ENCODE results near the gene SLC17A1. TPM values are rescaled to one million over a fixed set of nuclear protein-coding genes. Genes with fewer than 3 reads are reported as not detected.

Gene SLC17A1, protein sequence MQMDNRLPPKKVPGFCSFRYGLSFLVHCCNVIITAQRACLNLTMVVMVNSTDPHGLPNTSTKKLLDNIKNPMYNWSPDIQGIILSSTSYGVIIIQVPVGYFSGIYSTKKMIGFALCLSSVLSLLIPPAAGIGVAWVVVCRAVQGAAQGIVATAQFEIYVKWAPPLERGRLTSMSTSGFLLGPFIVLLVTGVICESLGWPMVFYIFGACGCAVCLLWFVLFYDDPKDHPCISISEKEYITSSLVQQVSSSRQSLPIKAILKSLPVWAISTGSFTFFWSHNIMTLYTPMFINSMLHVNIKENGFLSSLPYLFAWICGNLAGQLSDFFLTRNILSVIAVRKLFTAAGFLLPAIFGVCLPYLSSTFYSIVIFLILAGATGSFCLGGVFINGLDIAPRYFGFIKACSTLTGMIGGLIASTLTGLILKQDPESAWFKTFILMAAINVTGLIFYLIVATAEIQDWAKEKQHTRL
- not detected for polyA plus RNA-seq (ENCODE audit: insufficient read length)

DNA sequence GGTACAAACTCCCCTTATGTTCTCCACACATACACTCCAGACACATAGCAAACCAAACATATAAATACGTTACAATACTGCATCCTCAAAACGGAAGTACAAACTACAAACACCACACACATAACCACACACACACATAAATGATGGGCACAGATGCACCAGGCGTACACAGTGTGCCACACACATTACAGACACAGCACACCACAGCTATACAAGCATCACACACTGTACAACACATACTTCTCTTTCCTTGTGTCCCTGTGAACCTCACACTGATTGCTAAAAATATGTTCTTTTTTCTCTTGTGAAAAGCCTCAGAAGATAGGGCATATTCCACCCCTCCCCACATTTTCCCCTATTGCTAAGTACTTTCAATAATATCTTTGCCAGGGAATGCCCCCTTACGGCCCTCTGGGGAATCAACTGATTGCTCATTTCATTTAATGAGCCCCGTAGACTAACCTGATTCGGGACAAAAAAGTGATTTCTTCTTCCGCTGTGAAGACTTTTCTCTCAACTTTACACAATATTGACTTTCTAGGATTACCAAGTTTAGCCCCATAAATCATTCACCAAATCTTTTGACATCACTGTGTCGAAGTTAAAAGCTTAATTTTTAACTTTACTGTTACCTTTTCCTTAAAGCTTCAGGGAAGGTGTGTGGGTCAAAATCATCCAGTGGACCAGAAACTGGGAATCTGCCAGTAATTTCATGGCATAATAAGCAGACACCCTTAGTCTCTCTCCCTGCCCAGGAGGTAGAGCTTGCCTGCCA, at the start of gene SLC17A1:
SLC17A1 (minus strand) TSS at position 521 of the 775 bp plus-strand sequence. CDS start 1,495 bp downstream, outside the sequence.
- no peak for DNase-seq (ENCODE audit: low read depth)

DNA sequence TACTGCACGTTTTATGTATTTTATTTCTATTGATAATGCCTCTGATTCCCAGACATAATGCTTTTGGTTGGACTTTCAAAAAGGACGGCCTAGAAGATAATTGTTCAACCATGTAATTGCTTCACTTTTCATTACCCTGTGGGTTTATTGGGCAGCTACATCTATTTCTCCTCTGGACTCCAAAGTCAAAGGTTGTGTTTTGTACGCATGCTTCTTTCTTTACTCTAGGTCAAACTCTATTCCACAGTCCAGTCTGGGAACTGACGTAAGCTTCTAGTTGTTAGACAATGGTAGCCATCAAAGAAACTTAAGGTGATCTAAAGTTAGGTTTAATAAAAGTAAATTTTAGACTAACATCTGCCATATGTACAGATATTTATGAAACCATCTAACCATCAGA, 48.7 kb upstream of the SLC17A1 start:
- DNase-seq (ENCODE audit: low read depth), result no peak

DNA sequence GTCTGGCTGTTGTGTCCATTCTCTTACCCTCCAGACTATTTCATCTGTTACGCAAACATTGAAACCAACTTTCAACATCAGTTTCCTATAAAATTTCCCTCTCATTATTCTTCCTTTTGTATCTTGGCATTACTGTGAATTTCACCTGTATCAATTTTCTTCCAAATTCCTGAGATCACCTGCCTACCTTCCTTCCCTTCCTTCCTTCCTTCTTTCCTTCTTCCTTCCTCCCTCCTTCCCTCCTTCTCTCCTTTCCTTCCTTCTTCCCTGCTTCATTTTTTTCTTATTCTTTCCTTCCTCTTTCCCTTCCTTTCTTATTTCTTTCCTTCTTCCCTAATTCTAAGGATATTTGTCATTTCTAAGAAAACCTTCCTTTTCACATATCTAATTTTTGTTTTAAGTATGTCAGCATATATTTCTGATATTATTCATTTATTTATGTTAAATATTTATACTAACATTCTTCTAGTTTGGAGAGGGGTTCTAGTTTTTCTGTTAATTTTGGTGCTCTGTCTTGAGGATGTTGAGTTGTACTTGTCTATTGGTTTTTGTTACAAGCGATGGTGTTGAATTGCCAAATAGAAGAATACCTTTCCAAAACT, 47.0 kb upstream of the SLC17A1 start:
- DNase-seq (ENCODE audit: low read depth), result no peak

DNA sequence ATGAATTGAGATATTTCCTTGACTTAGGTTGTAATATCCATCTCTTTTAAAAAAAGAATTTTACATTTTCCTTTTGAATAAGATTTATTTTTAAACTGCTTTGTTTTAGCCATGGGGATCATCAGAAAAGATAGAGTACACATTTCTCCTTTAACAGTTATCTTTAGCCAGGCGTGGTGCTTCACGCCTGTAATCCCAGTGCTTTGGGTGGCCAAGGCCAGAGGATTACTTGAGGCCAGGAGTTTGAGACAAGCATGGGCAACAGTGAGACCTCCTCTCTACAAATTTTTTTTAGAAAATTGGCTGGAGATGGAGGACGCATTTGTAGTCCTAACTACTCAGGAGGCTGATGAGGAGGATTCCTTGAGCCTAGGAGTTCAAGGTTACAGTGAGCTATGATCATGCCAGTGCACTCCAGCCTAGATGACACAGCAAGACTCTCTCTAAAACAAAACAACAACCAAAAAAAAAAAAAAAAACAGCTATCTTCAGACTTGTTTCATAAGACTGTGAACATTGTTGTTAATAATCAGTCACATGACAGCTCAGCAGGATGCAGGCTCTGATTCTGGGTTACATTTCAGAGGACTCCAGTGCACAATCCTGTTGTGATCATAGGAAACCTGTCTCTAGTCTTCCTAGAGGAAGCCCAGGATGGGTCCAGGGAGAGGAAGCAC, 44.2 kb upstream of the SLC17A1 start:
- no peak for DNase-seq (ENCODE audit: low read depth)

DNA sequence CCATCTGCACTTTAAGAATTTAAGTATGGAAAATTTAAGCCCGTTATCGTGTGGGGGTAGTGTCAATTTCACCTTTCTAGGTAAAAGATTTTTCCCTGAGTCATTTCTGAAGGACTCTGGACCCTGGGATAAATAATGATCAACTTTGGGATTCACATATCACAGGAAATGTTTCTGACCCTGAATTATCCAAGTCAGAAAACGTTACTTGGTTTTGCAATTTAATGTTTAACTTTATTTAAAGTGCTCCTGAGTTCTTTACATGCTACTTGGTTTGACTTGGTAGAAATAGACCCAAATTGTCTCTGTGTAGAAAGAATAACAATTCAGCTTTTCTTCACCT, 43.7 kb upstream of the SLC17A1 start:
- DNase-seq (ENCODE audit: low read depth), result no peak

DNA sequence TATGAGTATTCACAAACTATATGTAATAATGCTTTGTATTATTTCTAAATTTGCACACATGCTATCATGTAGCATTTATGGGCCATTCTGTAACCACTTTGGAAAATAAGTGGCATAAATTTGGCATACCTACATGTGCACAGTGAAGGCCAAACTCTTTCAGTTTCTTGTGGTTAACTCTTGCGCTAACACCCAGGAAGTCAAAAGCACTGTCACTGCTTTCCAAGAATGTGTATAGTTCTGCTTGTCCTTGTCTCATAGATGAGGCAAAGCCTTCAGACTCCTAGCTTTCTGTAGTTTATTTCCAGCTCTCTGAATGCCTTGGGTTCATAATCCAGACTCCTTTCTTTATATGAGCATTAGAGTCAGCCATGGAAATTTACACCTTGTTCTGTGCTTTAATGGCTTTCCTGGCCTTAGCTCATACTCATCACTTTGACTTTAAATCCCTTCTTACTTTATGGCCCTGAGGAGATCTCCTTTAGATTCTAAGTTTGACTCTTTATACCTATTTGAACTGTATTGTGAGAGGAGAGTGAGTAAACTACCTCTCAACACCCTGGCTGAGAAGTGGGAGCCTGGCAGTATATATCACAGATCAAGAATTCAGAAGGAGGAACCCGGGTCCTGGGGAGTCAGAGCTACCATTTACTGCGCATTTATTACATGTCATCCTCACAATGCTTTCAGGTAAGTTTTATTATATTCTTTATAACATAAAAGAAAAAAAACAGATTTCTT, 43.1 kb upstream of the SLC17A1 start:
- no peak for DNase-seq (ENCODE audit: low read depth)

DNA sequence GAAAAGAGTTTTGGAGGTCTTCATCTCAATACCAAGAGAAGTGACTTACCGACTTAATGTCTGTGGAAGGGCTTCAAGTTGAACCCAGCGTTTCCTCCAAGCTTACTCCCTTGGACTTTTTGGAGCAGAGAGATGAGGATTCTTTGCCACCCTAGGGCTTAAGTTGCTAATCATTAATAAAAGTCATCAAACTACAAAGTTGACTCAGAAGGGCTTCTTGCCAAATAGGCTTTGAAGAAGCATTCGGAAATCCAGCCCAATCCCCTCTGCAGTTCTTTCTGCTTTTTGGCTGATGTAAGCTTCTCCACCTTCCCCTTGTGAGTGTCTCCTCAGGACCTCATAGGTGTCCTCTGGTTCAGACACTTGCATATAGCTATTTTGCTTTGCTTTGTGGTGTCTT, 42.3 kb upstream of the SLC17A1 start, which contains the start of gene SLC17A3:
SLC17A3 (minus strand) TSS at position 126 of the 400 bp plus-strand sequence. CDS start 5,856 bp downstream, outside the sequence.
- no peak for DNase-seq (ENCODE audit: low read depth)

DNA sequence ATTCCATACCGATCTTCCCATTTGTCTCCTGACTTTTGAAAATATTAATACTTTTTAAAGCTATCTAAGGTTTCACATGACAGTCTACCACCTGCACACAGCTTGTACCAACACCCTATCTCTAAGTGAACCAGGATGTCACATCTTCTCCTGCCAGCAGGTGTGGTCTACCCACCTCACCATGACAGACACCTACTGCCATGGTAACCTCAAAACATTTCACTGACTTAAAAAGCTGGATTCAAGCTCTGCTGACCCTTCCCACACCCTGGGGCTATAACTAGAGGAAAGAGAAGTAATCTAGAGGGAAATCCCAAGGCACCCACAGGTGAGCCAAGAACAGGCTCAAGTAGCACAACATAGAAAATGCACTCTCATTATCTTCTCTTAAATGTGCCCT, 41.0 kb upstream of the SLC17A1 start:
- no peak for DNase-seq (ENCODE audit: low read depth)

DNA sequence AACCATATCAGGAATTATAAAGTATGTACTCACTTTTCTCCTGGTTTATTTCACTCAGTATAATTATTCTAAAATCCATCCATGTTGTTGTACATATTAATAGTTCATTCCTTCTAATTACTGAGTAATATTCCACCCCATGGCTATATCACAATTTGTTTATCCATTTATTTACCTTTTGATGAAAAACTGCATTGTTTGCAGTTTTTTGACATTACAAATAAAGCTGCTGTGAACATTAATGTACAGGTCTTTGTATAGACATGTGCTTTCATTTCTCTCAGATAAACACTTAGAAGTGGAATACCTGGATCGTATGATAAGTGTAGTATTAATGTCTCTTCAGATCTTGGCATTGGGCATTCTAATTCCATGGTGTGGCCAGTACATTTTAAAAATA, 38.0 kb upstream of the SLC17A1 start:
- DNase-seq (ENCODE audit: low read depth), result no peak

DNA sequence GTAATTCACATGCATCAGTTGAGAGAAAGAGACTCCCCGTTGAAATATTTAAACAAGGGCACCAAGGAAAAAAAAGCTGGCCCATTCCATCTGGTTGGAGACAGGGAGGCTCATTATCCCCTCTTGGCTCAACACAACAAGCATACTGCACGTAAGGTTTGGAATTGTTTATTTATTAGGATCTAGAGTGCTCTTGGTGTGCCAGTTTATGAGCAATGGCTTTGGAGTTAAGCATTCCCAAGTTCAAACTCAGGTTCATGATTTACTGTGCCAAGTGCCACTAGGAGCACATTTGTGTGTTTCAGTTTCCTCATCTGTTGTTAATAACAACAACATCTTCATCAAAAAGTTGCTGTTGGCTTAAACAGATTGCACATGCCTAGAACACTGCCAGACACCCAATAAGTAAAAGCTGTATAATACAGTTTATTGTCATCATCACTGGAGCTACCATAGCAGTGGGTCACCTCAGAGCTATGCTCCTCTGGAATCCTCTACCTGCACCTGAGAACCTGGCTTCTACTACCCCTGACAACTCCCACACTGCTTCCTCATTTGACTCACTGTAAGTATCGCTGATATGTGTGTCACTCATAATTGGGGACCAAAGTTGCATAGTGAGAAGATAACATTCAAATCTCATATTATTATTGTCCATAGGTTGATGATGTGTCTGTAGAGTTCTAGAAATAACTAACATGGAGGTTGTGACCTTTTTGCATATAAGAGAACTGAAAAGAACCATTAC, 36.8 kb upstream of the SLC17A1 start:
- DNase-seq (ENCODE audit: low read depth), result no peak

DNA sequence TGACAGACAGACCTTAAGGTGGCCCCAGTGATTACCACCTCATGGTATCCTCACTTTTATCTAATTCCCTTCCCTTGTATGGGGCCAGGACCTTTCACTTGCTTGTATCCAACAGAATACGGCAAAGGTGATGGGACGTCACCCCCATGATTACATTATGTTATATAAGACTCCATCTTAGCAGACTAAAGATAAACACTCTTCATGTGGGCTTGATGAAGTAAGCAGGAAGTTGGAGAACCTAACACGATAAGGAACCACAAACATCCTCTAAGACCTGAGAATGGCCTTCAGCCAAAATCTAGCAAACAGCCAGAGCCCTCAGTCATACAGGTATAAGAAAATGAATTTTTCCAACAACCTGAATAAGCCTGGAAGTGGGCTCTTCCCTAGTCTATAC, 34.2 kb upstream of the SLC17A1 start:
- no peak for DNase-seq (ENCODE audit: low read depth)

DNA sequence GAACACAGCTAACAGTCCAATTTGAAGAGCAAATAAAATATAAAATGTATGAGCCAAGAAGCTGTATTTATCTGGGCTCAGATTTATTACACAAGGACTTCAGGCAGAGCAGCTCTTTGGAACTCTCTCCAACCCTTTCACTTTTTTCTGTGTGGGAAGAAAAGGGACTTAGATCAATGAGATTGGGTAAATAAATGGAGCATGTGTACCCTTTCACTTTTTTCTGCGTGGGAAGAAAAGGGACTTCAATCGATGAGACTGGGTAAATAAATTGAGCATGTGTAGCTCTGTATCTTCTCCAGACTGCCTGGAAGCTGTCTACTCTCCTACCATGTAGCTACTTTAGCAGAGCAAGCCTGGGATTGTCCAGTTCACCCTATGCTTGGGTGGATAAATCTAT, 31.5 kb upstream of the SLC17A1 start:
- DNase-seq (ENCODE audit: low read depth), result no peak

DNA sequence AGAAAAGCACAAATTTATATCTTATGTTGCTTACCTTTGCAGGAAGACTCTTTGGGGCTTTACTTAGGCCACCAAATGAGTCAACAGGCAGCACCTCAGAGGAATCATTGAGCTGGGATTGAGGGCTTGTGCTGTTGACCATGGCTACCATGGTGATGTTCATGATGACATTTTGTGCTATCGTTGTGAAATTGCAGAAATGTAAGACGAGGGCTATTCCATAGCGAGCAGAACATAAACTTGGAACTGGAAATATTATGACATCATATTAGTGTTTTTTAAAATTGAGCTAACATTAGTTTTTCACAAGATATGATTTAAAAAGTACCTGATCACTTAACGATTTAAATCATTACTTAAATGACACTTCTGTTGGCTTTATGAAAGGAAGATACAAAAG, 30.3 kb upstream of the SLC17A1 start:
- DNase-seq (ENCODE audit: low read depth), result no peak

DNA sequence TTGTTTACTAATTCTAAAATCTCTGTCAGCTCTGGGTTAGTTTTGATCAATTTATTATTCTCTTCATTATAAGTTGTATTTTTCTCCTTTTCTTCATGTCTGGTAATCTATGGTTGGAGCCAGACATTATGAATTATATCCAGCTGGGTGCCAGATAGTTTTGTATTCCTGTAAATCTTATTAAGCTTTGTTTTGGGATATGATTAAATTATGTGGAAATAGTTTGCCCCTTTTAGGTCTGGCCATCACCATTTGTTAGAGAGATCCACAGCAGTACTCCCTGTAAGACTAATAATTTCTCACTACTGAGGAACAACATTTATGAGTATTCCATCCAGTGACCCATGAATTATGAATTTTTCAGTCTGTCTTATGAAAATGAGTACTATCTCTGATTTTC, 20.9 kb upstream of the SLC17A1 start:
- DNase-seq (ENCODE audit: low read depth), result no peak

DNA sequence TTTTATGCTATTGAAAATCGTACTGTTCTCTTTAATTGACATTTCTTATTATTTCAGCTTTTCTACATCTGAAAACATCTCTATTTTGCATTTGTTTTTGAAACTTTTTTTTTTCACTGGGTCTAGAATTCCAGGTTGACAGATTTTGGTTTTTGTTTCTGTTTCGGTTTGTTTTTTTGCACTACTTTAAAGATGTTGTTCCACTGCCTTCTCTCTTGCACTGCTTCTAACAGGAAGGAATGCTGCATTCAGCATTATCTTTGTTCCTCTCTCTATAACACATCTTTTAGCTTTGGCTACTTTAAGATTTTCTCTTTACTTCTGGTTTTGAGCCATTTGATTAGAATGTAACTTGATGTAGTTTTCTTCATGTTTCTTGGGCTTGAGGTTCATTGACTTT, 20.1 kb upstream of the SLC17A1 start:
- no peak for DNase-seq (ENCODE audit: low read depth)

DNA sequence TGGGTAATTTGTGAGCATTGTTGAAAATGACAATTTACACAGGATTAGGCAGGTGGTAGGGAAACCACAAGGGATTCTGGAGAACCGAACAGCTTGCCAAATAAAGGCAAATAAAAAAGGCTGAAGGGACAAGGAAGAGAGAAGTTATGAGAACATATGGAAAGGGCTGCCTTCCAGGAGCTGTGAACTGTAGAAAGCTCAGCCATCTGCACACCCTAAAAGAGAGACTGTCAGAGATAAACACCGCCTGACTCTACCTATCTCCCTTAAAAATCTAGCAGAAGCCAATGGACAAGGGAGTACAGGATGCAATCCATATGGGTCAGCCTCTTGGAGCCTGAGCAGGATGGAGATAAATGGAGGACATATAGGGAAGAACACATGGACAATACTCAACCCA, 12.7 kb upstream of the SLC17A1 start:
- DNase-seq (ENCODE audit: low read depth), result no peak

DNA sequence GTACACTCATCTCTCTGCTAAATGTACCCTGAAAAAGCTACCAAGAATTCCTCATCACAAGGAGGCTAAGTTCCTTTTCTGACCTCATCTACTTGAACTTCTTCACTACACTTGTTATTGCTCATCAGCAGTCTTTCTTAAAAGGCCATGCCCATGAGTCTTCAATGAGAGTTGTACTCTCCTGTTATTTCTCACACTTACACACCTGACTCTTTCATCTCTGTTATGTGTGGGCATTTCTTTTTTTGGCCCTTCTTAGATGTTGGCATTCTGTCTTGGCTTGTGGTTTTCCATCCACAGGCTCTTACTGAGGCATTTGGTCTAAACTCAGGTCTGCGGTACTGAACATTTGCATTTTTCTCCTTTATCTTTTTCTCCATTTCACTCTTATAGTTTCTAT, 10.7 kb upstream of the SLC17A1 start:
- no peak for DNase-seq (ENCODE audit: low read depth)

DNA sequence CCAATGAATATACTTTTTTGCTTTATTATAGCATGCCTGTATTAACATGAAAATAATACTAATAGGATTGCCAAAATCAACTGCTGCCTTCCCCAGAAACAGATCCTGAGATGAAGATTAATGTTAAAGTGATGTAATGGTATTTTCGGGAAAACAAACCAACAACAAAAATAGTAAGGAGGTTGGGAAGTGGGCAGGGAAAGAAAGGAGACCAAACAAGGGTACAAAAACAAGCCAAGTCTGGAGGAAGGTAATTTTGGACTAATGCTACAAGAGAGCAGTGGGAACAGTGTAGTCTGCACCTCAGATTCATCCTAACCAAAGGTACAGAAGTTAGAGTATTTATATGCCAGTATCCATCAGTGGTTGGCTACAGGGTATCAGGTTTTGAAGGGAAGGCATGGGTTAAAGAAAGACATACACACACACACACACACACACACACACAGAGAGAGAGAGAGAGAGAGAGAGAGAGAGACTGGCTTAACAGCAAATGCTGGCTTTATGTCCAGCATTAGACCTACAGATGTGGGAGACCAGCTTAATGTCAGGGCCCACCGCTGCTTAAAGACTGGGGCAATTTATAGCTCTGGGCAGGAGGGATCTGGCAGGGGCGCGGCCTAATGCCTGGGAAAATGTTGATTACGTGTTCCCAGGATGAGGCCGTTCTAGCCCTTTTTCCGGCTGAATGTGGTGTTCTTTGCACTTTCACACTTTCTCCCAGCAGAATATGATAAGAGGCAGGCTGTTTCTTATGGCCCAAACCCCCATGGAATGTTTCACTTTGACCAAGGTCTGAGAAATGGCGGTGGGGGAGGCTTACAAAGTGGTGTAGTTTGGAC, 3.8 kb upstream of the SLC17A1 start:
- DNase-seq (ENCODE audit: low read depth), result no peak

DNA sequence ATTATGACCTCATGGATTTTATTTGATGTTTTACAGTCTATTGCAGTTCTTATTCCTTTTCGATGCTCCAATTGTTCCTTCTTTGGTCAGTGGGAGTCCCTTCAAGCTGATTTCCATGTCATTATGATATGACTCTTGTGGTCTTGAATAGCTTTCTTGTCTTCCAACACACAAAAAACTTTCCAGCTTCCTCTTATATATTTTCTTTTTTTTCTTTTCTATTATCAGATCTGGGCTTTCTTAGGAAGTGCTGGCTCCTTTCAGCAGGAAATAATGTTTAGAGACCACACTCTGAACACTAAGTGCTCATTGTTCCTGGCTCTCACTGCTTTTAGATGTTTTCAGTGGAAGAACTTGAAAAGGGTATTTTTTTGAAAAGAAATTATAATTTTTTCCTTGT, 3.1 kb upstream of the SLC17A1 start:
- DNase-seq (ENCODE audit: low read depth), result no peak

DNA sequence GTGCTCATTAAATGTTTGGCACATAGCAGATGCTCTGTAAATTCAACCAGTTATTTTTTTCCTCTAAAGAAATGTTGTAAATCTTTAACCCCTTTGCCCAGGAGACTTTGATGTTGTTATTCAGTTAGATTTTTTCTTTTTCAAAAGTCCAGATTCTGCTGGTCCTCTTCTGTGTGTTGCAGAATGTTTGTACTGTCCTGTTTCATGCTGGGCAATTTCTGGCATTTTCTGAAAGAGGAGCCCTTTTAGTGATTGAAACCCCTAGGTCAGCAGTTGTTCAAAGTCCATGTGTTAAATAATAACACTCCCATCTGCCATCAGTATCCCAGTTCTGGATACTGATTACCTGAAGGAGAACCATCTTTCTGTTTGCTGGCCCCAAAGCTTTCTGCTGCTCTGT, 1.3 kb upstream of the SLC17A1 start:
- no peak for DNase-seq (ENCODE audit: low read depth)
